ENCODE data around the gene ITPK1.

GRCh38 chr14:92987148-92987570 lies 128.6 kb downstream of the ITPK1 start:
- TF ChIP-seq, protein P1, sequence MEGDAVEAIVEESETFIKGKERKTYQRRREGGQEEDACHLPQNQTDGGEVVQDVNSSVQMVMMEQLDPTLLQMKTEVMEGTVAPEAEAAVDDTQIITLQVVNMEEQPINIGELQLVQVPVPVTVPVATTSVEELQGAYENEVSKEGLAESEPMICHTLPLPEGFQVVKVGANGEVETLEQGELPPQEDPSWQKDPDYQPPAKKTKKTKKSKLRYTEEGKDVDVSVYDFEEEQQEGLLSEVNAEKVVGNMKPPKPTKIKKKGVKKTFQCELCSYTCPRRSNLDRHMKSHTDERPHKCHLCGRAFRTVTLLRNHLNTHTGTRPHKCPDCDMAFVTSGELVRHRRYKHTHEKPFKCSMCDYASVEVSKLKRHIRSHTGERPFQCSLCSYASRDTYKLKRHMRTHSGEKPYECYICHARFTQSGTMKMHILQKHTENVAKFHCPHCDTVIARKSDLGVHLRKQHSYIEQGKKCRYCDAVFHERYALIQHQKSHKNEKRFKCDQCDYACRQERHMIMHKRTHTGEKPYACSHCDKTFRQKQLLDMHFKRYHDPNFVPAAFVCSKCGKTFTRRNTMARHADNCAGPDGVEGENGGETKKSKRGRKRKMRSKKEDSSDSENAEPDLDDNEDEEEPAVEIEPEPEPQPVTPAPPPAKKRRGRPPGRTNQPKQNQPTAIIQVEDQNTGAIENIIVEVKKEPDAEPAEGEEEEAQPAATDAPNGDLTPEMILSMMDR (IDR thresholded peaks at IDR 0.05): no peak
- no peak for TF ChIP-seq POLR2A (IDR thresholded peaks at IDR 0.05)
